HEK293 (cell line): ENCODE results near the gene TBC1D14.

Source experiments
- CTCF ChIA-PET: fragments of 350-600 bp; formaldehyde crosslinking; extraction: SDS; loops from one replicate; lab custom pipeline; 2021; ENCODE audit warnings: antibody characterized with exemption; lab: Yijun Ruan, JAX
- POLR2A ChIA-PET: fragments of 300-600 bp; formaldehyde crosslinking; extraction: SDS; loops from one replicate; lab custom pipeline; 2020; ENCODE audit warnings: antibody characterized with exemption, inconsistent platforms; lab: Yijun Ruan, JAX
- H3K27ac ChIP-seq: fragments of 200-500 bp; sonication (Bioruptor generic); 2 replicates; pipeline ENCODE4 v1.5.1; 2014; ENCODE audit warnings: low read depth, low read length, control low read depth, inconsistent platforms; ENCODE audit errors: extremely low read depth
- H3K36me3 ChIP-seq, 2 experiments: fragments of 200-500 bp in 1 of 2; sonication (Bioruptor generic) in 1 of 2; 1 replicate in 1 of 2; 2 replicates in 1 of 2; pipeline ENCODE4 v1.5.1; 2014 to 2017; ENCODE audit warnings: inconsistent platforms in 2 of 2, low read length in 2 of 2; ENCODE audit not compliant: control insufficient read depth in 2 of 2, insufficient read depth in 1 of 2
- H3K4me1 ChIP-seq: fragments of 200-500 bp; sonication (Bioruptor generic); 2 replicates; pipeline ENCODE4 v1.5.1; 2014; ENCODE audit warnings: mild to moderate bottlenecking, low read length, inconsistent platforms; ENCODE audit not compliant: control insufficient read depth, insufficient read depth
- H3K4me3 ChIP-seq: 2 replicates; pipeline ENCODE4 v1.5.1; 2011; ENCODE audit warnings: low read depth, mild to moderate bottlenecking, control low read depth, low read length, moderate library complexity
- H3K9me3 ChIP-seq: fragments of 200-500 bp; sonication (Bioruptor generic); 2 replicates; pipeline ENCODE4 v1.5.1; 2014; ENCODE audit warnings: low read depth, low read length, inconsistent platforms; ENCODE audit not compliant: control insufficient read depth, insufficient read depth
- HOXC10 ChIP-seq: sonication (generic); formaldehyde crosslinking; IDR thresholded peaks from 2 replicates; pipeline ENCODE4 v1.8.1; 2023; ENCODE audit warnings: mild to moderate bottlenecking, missing genetic modification reagents
- KLF9 ChIP-seq: fragments of 450-650 bp; formaldehyde crosslinking; IDR thresholded peaks from 2 replicates; pipeline ENCODE4 v1.5.1; 2016; ENCODE audit warnings: missing biosample characterization, missing genetic modification characterization, low read depth
- SP2 ChIP-seq: fragments of 450-650 bp; formaldehyde crosslinking; IDR thresholded peaks from 2 replicates; pipeline ENCODE4 v1.5.1; 2016; ENCODE audit warnings: missing biosample characterization, missing genetic modification characterization
- ZBTB7A ChIP-seq: fragments of 450-650 bp; formaldehyde crosslinking; IDR thresholded peaks from 2 replicates; pipeline ENCODE4 v1.5.1; 2016; ENCODE audit warnings: low read depth, missing biosample characterization, missing genetic modification characterization
- ZFHX2 ChIP-seq: fragments of 450-650 bp; formaldehyde crosslinking; conservative IDR thresholded peaks from 2 replicates; pipeline ENCODE4 v1.5.1; 2016; ENCODE audit warnings: missing biosample characterization, missing genetic modification characterization
- ZFP3 ChIP-seq: fragments of 450-650 bp; formaldehyde crosslinking; IDR thresholded peaks from 2 replicates; pipeline ENCODE4 v1.5.1; 2016; ENCODE audit warnings: low read depth, missing biosample characterization, missing genetic modification characterization
- ZFP37 ChIP-seq: fragments of 450-650 bp; formaldehyde crosslinking; IDR thresholded peaks from 2 replicates; pipeline ENCODE4 v1.5.1; 2016; ENCODE audit warnings: missing biosample characterization, missing genetic modification characterization
- ZNF155 ChIP-seq: fragments of 450-650 bp; formaldehyde crosslinking; IDR thresholded peaks from 2 replicates; pipeline ENCODE4 v1.5.1; 2016; ENCODE audit warnings: missing biosample characterization, missing genetic modification characterization
- ZNF24 ChIP-seq: fragments of 450-650 bp; formaldehyde crosslinking; IDR thresholded peaks from 2 replicates; pipeline ENCODE4 v1.5.1; 2016; ENCODE audit warnings: missing biosample characterization, missing genetic modification characterization
- ZNF274 ChIP-seq, 2 experiments: fragments of 200-500 bp in 1 of 2; fragments of 450-650 bp in 1 of 2; sonication (Bioruptor generic) in 1 of 2; formaldehyde crosslinking in 1 of 2; IDR thresholded peaks; 2 replicates each; pipeline versions ENCODE4 v1.5.1 to v1.6.1; 2014 to 2016; ENCODE audit warnings: borderline replicate concordance in 1 of 2, inconsistent platforms in 1 of 2, low read length in 1 of 2, missing biosample characterization in 1 of 2, missing genetic modification characterization in 1 of 2
- ZNF350 ChIP-seq: fragments of 450-650 bp; formaldehyde crosslinking; IDR thresholded peaks from 2 replicates; pipeline ENCODE4 v1.5.0; 2017; ENCODE audit warnings: missing biosample characterization, mild to moderate bottlenecking, missing genetic modification characterization
- ZNF585B ChIP-seq: fragments of 450-650 bp; formaldehyde crosslinking; IDR thresholded peaks from 2 replicates; pipeline ENCODE4 v1.5.1; 2016; ENCODE audit warnings: missing biosample characterization, missing genetic modification characterization
- ZNF596 ChIP-seq: fragments of 450-650 bp; IDR thresholded peaks from 2 replicates; pipeline ENCODE4 v1.5.0; 2018; ENCODE audit warnings: missing biosample characterization, mild to moderate bottlenecking, missing genetic modification characterization, moderate library complexity
- ZNF623 ChIP-seq: fragments of 450-650 bp; formaldehyde crosslinking; IDR thresholded peaks from 2 replicates; pipeline ENCODE4 v1.5.1; 2016; ENCODE audit warnings: missing biosample characterization, missing genetic modification characterization
- ZNF660 ChIP-seq: fragments of 450-650 bp; IDR thresholded peaks from 2 replicates; pipeline ENCODE4 v1.5.1; 2018; ENCODE audit warnings: missing biosample characterization, mild to moderate bottlenecking, missing genetic modification characterization
- ZNF707 ChIP-seq: fragments of 450-650 bp; formaldehyde crosslinking; IDR thresholded peaks from 2 replicates; pipeline ENCODE4 v1.5.1; 2016; ENCODE audit warnings: missing biosample characterization, missing genetic modification characterization
- ZNF791 ChIP-seq: fragments of 450-650 bp; formaldehyde crosslinking; IDR thresholded peaks from 2 replicates; pipeline ENCODE4 v1.5.1; 2016; ENCODE audit warnings: missing biosample characterization, missing genetic modification characterization
- TF ChIP-seq, protein P1 (sequence below): fragments of 450-650 bp; formaldehyde crosslinking; IDR thresholded peaks from 2 replicates; pipeline ENCODE4 v1.5.1; 2016; ENCODE audit warnings: missing biosample characterization, missing genetic modification characterization, borderline replicate concordance
- TF ChIP-seq, protein P2 (sequence below): fragments of 450-650 bp; formaldehyde crosslinking; IDR thresholded peaks from 2 replicates; pipeline ENCODE4 v1.5.1; 2016; ENCODE audit warnings: missing biosample characterization, missing genetic modification characterization
- TF ChIP-seq, protein P3 (sequence below): fragments of 450-650 bp; formaldehyde crosslinking; IDR thresholded peaks from 2 replicates; pipeline ENCODE4 v1.5.1; 2016; ENCODE audit warnings: missing biosample characterization, missing genetic modification characterization

The TBC1D14 gene

DNA sequence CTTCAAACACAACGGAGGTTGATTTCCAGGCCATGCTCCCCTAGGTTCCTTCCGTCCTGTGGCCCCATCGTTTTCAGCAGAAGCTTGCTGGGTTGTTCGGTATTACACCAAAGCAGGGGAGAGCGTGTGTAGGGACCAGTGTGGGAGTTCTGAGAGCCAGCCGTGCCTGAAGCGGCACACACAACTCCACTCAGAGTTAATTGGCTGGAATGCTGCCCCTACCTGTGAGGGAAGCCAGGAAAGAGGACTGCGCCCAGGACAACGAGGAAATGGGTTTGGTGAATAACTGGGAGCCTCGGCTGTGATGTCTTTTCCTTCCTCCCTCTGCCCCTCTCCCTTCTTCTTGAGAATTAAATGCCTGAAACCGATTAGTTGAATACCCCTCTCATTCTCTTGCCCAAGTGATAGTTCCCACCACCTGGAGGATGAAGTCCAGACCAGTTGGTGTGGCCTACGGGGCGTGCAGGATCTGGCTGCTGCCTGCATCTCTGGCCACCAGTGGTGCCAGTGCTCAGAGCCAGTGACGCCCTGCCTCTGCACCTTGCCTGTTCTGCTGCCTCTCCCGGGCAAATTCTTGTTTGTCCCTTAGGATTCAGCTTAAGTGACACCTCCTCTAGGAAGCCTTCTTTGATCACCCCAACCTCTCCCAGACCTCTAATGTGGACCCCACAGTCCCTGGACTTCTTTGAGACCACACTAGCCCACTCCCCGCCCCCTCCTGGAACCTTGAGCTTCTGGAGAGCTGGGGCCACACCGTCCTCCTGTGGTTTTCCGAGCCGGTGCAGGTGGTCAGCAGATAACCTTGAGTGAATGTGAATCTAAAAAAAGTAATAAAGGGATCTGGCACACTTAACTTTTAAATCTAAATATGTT is 33.6 kb downstream of the TBC1D14 start (continued):
- TF ChIP-seq, protein P1, sequence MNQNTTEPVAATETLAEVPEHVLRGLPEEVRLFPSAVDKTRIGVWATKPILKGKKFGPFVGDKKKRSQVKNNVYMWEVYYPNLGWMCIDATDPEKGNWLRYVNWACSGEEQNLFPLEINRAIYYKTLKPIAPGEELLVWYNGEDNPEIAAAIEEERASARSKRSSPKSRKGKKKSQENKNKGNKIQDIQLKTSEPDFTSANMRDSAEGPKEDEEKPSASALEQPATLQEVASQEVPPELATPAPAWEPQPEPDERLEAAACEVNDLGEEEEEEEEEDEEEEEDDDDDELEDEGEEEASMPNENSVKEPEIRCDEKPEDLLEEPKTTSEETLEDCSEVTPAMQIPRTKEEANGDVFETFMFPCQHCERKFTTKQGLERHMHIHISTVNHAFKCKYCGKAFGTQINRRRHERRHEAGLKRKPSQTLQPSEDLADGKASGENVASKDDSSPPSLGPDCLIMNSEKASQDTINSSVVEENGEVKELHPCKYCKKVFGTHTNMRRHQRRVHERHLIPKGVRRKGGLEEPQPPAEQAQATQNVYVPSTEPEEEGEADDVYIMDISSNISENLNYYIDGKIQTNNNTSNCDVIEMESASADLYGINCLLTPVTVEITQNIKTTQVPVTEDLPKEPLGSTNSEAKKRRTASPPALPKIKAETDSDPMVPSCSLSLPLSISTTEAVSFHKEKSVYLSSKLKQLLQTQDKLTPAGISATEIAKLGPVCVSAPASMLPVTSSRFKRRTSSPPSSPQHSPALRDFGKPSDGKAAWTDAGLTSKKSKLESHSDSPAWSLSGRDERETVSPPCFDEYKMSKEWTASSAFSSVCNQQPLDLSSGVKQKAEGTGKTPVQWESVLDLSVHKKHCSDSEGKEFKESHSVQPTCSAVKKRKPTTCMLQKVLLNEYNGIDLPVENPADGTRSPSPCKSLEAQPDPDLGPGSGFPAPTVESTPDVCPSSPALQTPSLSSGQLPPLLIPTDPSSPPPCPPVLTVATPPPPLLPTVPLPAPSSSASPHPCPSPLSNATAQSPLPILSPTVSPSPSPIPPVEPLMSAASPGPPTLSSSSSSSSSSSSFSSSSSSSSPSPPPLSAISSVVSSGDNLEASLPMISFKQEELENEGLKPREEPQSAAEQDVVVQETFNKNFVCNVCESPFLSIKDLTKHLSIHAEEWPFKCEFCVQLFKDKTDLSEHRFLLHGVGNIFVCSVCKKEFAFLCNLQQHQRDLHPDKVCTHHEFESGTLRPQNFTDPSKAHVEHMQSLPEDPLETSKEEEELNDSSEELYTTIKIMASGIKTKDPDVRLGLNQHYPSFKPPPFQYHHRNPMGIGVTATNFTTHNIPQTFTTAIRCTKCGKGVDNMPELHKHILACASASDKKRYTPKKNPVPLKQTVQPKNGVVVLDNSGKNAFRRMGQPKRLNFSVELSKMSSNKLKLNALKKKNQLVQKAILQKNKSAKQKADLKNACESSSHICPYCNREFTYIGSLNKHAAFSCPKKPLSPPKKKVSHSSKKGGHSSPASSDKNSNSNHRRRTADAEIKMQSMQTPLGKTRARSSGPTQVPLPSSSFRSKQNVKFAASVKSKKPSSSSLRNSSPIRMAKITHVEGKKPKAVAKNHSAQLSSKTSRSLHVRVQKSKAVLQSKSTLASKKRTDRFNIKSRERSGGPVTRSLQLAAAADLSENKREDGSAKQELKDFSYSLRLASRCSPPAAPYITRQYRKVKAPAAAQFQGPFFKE, result no peak

DNA sequence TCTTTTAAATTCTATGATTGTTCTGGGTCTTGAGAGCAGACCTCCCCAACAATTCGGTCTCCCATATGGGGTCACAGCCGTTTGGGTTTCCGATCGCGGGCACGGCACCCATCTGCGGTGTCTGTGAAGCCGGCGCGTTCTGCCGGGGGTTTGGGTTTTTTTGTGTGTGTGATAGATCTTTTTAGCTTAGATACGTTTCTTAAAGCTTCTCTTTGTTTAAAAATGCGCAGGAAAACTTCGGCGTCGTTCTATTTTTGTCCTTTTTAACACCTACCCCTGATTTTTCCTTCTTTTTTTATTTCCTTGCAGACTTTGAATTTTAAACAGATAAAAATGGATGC is 34.2 kb downstream of the TBC1D14 start:
- Histone ChIP-seq H3K4me1 (0 out of 2 replicates have a peak, but pooled peaks cover 2% of the 10 kb centered on the region), H3K27ac (no peak overlapping the region), H3K36me3 (no peaks in the 10 kb centered on the region), H3K4me3 (no peak overlapping the region), H3K9me3 (no peaks in the 10 kb centered on the region)
- ChIA-PET CTCF (interaction anchor here (1.8 kb wide), 1 partner anchor 27 kb away, joined by 5 read pairs; no protein-coding TSS in a partner anchor), POLR2A (no interaction called here)
- TF ChIP-seq HOXC10 (no peak), ZNF660 (tag by site-specific recombination) (no peak), ZFP37 (no peak), ZNF155 (no peak), ZFP3 (tag by site-specific recombination) (no peak)

DNA sequence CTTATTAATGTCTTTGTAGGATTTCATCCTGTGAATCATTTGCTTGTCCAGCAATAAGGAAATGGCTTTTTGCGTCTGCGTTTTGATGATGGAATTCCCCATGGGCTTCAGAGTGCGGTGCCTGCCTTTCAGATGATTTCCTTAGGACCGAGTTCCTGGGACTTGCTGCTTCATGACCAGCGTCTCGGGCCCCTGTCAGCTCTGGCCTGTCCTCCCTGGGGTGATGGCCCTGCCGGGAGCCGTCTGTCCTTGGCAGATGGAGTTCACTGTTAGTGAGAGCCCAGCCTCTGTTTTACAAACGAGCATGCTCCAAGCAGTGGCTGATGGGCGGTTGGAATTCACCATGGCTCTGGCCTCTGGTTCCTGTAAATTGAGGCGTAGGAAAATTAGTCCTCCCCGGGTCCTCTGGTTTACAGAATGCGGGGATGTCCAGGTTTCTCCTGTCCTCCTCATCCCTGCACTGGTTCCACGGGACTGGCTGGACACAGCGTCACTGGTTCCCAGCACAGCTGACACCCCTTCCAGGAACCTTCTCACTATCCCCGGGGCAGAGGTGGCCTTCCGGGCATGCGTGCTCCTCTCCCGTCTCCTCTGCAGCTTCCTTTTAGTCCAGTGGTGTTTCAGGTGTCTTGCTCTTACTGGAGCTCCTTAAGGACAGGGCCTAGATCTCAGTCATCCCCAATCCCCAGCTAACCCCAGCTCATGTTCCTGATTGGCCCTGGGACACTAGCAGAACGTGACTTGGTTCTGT is 34.9 kb downstream of the TBC1D14 start:
- no peak overlapping the region for H3K4me3 ChIP-seq
- CTCF ChIA-PET, result no interaction called here
- no peak for TF ChIP-seq ZNF585B (tag by site-specific recombination)
- TF ChIP-seq ZNF350 (tag by site-specific recombination), result no peak
- TF ChIP-seq, protein P2, sequence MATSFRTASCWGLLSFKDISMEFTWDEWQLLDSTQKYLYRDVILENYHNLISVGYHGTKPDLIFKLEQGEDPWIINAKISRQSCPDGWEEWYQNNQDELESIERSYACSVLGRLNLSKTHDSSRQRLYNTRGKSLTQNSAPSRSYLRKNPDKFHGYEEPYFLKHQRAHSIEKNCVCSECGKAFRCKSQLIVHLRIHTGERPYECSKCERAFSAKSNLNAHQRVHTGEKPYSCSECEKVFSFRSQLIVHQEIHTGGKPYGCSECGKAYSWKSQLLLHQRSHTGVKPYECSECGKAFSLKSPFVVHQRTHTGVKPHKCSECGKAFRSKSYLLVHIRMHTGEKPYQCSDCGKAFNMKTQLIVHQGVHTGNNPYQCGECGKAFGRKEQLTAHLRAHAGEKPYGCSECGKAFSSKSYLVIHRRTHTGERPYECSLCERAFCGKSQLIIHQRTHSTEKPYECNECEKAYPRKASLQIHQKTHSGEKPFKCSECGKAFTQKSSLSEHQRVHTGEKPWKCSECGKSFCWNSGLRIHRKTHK, result no peak
- no peak for TF ChIP-seq SP2
- no peak for TF ChIP-seq KLF9 (tag by site-specific recombination)
- no peak for TF ChIP-seq ZNF623 (tag by site-specific recombination)
- no peak for TF ChIP-seq ZNF24
- no peak for TF ChIP-seq ZNF274 (IDR thresholded peaks at IDR 0.05; ENCODE audit: low read length)
- no peak for TF ChIP-seq ZNF274 (tag by site-specific recombination; IDR thresholded peaks at IDR 0.05; ENCODE audit: borderline replicate concordance)
- no peak for TF ChIP-seq ZNF596 (tag by site-specific recombination)
- TF ChIP-seq, protein P3, sequence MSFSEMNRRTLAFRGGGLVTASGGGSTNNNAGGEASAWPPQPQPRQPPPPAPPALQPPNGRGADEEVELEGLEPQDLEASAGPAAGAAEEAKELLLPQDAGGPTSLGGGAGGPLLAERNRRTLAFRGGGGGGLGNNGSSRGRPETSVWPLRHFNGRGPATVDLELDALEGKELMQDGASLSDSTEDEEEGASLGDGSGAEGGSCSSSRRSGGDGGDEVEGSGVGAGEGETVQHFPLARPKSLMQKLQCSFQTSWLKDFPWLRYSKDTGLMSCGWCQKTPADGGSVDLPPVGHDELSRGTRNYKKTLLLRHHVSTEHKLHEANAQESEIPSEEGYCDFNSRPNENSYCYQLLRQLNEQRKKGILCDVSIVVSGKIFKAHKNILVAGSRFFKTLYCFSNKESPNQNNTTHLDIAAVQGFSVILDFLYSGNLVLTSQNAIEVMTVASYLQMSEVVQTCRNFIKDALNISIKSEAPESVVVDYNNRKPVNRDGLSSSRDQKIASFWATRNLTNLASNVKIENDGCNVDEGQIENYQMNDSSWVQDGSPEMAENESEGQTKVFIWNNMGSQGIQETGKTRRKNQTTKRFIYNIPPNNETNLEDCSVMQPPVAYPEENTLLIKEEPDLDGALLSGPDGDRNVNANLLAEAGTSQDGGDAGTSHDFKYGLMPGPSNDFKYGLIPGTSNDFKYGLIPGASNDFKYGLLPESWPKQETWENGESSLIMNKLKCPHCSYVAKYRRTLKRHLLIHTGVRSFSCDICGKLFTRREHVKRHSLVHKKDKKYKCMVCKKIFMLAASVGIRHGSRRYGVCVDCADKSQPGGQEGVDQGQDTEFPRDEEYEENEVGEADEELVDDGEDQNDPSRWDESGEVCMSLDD, result no peak
- no peak for TF ChIP-seq ZNF707 (tag by site-specific recombination)
- no peak for TF ChIP-seq ZBTB7A (tag by site-specific recombination)
- TF ChIP-seq ZFHX2, result no peak
- TF ChIP-seq ZNF791, result no peak

More for the DNA sequence above, 34.9 kb downstream of the TBC1D14 start:
- Histone ChIP-seq H3K36me3 (no peaks in the 10 kb centered on the region), H3K9me3 (no peaks in the 10 kb centered on the region), H3K4me1 (0 out of 2 replicates have a peak, but pooled peaks cover 2% of the 10 kb centered on the region), H3K27ac (no peak overlapping the region)
- POLR2A ChIA-PET, result interaction anchor here (1.3 kb wide), 1 partner anchor 42 kb away, joined by 4 read pairs; no protein-coding TSS in a partner anchor
